Measurements from ENCODE around the gene RORB.
"Not testable (repeated sequence)": the region's sequence is repeated elsewhere in the genome, so short reads cannot be mapped to it uniquely, and the experiment has no call there.

The RORB gene

GRCh38 chr9:74517188-74517587 lies 20.1 kb downstream of the RORB start:
- DNase-seq: no peak

DNA sequence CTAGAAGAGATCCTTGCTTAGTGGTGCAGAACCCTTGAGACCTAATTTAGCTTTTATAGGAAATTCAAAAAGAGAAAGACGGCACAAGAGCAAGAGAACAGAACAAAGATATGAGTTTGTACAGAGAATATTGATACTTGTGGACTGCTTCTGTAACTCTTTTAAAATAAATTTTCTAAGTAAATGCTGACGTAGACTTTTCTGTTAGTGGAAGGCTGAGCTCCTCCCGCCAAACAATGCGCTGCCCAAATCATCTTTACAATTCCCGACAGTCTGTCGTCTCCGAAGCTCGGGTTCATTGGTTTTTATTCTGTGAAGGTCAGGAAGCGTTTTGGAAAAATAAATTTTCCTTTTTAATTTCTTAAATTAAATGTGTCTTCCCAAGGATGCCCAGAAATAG lies 22.3 kb downstream of the RORB start:
- no peak for DNase-seq

GRCh38 chr9:74521009-74521408 lies 23.9 kb downstream of the RORB start:
- no peak for DNase-seq

GRCh38 chr9:74524289-74524688 lies 27.2 kb downstream of the RORB start:
- DNase-seq: no peak

DNA sequence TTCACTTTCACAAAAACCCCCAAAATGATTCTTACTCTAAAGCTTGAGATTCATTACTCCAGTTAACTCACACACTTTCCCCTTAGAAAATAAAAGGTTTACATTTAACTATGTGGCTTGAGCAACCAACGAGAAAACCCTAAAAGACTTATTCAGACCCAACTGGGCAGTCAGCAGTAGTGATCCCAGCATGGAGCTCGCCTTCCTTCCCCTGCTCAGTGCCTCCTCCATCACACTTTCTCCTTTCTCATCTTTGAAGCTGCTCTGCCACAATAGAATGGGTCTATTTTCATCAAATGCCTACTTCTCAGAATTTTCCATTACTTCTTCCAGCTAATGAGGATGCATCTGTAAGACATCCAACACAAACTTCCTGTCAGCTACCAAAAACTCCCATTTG lies 29.1 kb downstream of the RORB start:
- no peak for DNase-seq

GRCh38 chr9:74527718-74528117 lies 30.6 kb downstream of the RORB start:
- DNase-seq: no peak

GRCh38 chr9:74528207-74528606 lies 31.1 kb downstream of the RORB start:
- no peak for DNase-seq

- not testable (repeated sequence) for DNase-seq
Measured at GRCh38 chr9:74530458-74530857, 33.3 kb downstream of the RORB start.

DNA sequence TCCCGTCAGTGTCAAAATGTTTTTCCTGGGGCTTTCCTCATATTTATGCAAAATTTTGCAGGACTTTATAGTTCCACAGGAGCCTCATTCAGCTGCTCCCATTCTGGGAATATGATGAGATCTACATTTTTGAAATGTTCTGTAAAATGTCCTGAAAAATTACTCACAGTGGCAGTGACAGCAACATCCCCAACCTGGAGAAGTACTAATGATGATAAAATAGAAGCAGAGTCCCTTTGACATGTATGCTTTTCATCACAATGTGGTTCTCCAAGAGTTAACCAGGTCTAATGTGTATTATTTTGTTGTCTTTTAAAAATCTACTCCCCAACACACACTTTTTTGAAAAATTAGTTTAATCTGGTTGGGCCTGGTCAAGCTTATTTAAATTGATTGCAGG lies 36.1 kb downstream of the RORB start:
- no peak for DNase-seq

- DNase-seq: no peak
Measured at GRCh38 chr9:74534841-74535240, 37.7 kb downstream of the RORB start.

- no peak for DNase-seq
Measured at GRCh38 chr9:74543145-74543544, 46.0 kb downstream of the RORB start.

DNA sequence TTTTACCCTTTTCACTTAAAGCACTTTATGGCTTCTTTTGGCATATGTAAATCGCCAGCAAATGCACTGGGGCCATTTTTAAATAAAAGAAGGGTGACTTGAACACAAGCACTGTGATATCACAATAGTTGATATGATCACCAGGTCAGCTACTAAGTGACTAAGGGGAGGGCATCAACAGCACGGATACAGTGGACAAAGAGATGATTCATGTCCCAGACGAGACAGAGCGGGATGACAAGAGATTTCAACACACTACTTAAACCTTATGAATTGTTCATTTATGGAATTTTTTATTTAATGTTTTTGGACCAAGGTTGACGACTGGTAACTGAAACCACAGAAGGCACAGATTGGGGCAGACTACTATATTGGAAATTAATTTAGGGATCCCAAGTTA lies 54.1 kb downstream of the RORB start:
- DNase-seq: no peak

GRCh38 chr9:74554751-74555419 lies 57.8 kb downstream of the RORB start:
- no peak for DNase-seq

GRCh38 chr9:74555565-74555964 lies 58.4 kb downstream of the RORB start:
- no peak for DNase-seq

GRCh38 chr9:74556685-74557084 lies 59.5 kb downstream of the RORB start:
- no peak for DNase-seq

- no peak for DNase-seq
Measured at GRCh38 chr9:74557571-74557970, 60.4 kb downstream of the RORB start.

DNA sequence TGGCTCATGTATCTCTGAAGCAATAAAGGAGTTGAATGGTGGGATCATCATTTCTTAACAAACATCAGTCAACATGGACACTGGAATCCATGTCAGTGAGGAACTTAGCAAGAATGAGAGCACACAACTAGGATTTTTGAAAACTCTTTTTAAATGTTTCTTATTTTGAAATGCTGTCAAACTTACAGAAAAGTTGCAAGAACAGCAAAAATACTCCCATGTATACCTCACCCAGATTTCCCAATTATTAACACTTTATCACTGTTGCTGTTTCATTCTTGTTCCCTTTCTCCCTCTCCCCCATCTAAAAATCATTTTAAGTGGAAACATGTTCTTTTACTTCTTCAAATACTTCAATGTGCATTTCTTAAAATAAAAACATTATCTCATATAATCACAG lies 65.5 kb downstream of the RORB start:
- DNase-seq: no peak

GRCh38 chr9:74570879-74571512 lies 73.9 kb downstream of the RORB start:
- no peak for DNase-seq

DNA sequence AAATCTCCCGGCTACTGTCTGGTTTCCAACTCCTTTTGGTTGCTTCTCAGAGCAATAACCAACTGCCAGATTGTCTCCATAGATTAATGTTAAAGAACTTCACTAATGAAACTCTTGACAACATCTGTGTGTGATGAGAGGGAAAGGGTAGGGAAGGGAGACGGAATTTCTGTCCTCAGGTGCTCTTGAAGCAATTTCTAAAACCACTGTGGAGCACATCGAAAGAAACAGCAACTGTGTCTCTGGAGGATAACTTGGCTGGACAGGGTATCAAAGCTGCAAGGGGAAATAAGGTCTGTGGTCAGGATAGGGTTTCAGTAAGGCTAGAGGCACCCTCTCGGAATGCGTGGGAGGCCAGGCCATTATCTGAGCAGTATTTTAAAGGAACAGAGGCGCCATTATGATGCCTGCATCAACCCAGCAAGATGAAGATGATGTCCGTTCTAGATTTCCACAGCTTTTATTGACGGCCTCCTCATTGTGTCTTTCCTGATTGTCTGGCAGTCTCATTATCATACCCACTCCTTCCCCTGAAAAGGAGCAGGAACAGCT lies 76.6 kb downstream of the RORB start:
- no peak for DNase-seq

DNA sequence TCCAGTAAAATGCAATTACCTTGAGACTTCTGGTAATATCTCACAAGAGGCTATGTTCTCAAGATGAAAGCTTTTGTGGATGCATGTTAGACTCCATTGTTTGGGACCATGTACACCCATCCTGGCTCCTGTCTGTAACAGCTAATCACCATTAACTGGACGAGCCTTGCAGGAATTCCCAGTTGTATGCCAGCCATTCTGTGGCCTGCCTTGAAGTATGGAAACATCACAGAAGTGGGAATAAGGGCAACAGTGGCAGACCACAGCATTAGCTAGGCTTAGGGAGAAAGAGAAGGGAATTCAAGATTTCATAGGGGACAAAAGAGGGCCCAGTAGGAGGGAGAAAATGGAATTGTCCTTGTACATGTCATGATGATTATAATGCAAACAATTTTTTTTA lies 79.0 kb downstream of the RORB start:
- no peak for DNase-seq

DNA sequence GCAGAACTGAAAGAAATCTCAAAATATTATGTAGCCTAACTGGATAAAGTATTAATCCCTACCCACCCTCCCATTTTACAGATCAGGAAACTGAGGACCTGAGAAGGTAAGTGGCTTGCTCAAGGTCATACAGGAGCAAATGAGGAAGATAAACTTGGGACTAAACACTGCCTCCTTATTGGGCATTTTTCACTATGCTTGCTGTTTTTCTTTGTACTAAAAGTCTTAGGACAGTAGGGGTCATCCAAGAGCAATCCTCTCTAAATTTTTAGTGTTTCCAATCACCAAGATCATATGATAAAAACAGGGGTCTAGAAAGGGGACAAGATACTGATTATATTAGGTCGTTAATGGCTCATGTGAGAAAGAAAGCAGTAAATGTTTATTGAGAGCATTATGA lies 80.8 kb downstream of the RORB start:
- no peak for DNase-seq

DNA sequence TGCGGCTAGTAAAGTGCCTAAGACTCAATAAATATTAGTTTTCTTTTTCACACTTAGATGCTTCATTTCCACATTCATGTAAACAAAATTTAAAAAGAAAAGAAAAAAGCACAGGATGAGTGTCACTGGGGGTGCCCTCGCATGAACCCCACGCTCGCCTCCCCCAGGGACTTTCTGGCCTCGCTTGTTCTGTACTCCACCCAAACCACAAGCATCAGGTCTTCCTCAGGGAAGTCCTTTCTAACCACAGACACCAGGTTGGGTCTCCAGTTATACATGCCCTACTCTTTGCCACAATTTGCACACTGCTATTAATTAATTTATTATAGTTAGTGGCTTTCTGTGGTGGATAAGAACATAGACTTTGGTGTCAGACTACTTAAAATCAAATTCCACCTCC lies 92.4 kb downstream of the RORB start:
- DNase-seq: no peak

- no peak for DNase-seq
Measured at GRCh38 chr9:74595286-74595685, 98.2 kb downstream of the RORB start.

GRCh38 chr9:74598874-74599273 lies 101.7 kb downstream of the RORB start:
- DNase-seq: no peak

Measured in NCI-H2029 (cell line).